OCI-LY1 (cell line): Measurements from ENCODE around the gene MBD5.

Source experiments
- H2AFZ ChIP-seq: fragments of 200-600 bp; sonication (generic), shearing (Covaris generic); 2 replicates; pipeline ENCODE4 v1.6.0; 2014; ENCODE audit warnings: antibody characterized with exemption, mild to moderate bottlenecking, low read length
- H3F3A ChIP-seq: fragments of 200-600 bp; sonication (generic), shearing (Covaris generic); 2 replicates; pipeline ENCODE4 v1.6.0; 2014; ENCODE audit warnings: mild to moderate bottlenecking, antibody characterized with exemption, low read length, moderate library complexity; ENCODE audit not compliant: insufficient read depth
- H3K27ac ChIP-seq: fragments of 200-600 bp; sonication (generic); 2 replicates; pipeline ENCODE4 v1.5.1; 2014; ENCODE audit warnings: low read length, mixed run types, mild to moderate bottlenecking, low read depth; ENCODE audit not compliant: poor library complexity, severe bottlenecking
- H3K27me3 ChIP-seq: fragments of 200-600 bp; sonication (generic); 2 replicates; pipeline ENCODE4 v1.6.0; 2014; ENCODE audit warnings: antibody characterized with exemption, mild to moderate bottlenecking, low read length, moderate library complexity; ENCODE audit not compliant: insufficient read depth
- H3K36me3 ChIP-seq: fragments of 200-600 bp; sonication (generic); 2 replicates; pipeline ENCODE4 v1.6.1; 2014; ENCODE audit warnings: mild to moderate bottlenecking, antibody characterized with exemption, low read length, moderate library complexity, mixed read lengths; ENCODE audit not compliant: insufficient read depth
- H3K4me1 ChIP-seq: fragments of 200-600 bp; sonication (generic); 2 replicates; pipeline ENCODE4 v1.5.1; 2014; ENCODE audit warnings: mild to moderate bottlenecking, low read length, moderate library complexity; ENCODE audit not compliant: insufficient read depth, severe bottlenecking
- H3K4me2 ChIP-seq: fragments of 200-600 bp; sonication (generic), shearing (Covaris generic); 2 replicates; pipeline ENCODE4 v1.6.1; 2014; ENCODE audit warnings: low read length
- H3K4me3 ChIP-seq: fragments of 200-600 bp; sonication (generic); 2 replicates; pipeline ENCODE4 v1.5.1; 2014; ENCODE audit warnings: low read length, low read depth, mild to moderate bottlenecking, mixed read lengths; ENCODE audit not compliant: poor library complexity, severe bottlenecking
- H3K79me2 ChIP-seq: fragments of 200-600 bp; shearing (Covaris generic); 2 replicates; pipeline ENCODE4 v1.6.1; 2016; ENCODE audit warnings: mixed run types, low read length, mixed read lengths; ENCODE audit not compliant: insufficient read depth
- H3K9ac ChIP-seq: fragments of 200-600 bp; sonication (generic), shearing (Covaris generic); 2 replicates; pipeline ENCODE4 v1.6.1; 2014; ENCODE audit warnings: mild to moderate bottlenecking, low read length, mixed read lengths
- H3K9me2 ChIP-seq: fragments of 200-600 bp; sonication (generic), shearing (Covaris generic); 2 replicates; pipeline ENCODE4 v1.6.1; 2014; ENCODE audit warnings: low read depth, mild to moderate bottlenecking, low read length, mixed read lengths
- H3K9me3 ChIP-seq: fragments of 200-600 bp; shearing (Covaris generic); 2 replicates; pipeline ENCODE4 v1.6.1; 2014; ENCODE audit warnings: low read length, mixed read lengths
- H4K20me1 ChIP-seq: fragments of 200-600 bp; sonication (generic), shearing (Covaris generic); 2 replicates; pipeline ENCODE4 v1.6.0; 2016; ENCODE audit warnings: mild to moderate bottlenecking, low read length; ENCODE audit not compliant: insufficient read depth
- EZH2 ChIP-seq: fragments of 200-600 bp; sonication (generic), shearing (Covaris generic); IDR thresholded peaks from 2 replicates; pipeline ENCODE4 v1.8.0; 2017; ENCODE audit warnings: borderline replicate concordance, mixed run types, mild to moderate bottlenecking, antibody characterized with exemption, low read length, moderate library complexity, mixed read lengths
- TF ChIP-seq, protein P1 (sequence below): fragments of 200-600 bp; sonication (generic), shearing (Covaris generic); IDR thresholded peaks from 2 replicates; pipeline ENCODE4 v1.5.1; 2017; ENCODE audit warnings: mild to moderate bottlenecking, antibody characterized with exemption, low read length, moderate library complexity, mixed read lengths

MBD5 gene

DNA sequence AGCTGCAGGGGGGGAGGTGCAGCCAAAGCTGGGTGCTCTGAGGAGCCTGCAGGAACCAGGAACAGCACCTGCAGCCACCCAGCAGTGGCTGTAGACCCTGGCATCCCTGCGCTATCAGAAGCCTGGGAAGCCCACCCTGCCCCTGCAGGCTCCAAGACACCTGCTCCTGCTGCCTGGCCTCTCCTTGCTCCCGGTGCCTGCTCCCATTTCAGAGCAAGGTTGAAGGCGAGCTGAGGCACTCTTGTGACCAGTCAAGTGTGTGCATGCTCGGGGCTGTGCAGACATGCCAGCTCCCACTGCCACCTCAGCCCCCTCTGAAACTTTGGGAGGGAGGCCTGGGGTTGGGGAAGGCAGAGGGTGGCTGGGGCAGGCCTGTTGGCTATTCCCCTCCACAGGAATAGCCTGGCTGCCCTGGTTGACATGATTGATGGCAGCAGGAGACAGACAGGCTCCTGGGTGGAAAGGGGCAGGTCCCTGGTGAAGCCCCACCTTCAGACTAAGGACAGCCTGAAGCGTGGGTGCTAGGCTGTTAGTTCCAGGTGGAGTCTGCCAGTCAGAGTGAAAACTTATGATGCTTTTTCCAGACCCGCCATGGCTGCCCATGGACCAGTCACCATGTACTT lies 151.4 kb downstream of the MBD5 start:
- TF ChIP-seq, protein P1, sequence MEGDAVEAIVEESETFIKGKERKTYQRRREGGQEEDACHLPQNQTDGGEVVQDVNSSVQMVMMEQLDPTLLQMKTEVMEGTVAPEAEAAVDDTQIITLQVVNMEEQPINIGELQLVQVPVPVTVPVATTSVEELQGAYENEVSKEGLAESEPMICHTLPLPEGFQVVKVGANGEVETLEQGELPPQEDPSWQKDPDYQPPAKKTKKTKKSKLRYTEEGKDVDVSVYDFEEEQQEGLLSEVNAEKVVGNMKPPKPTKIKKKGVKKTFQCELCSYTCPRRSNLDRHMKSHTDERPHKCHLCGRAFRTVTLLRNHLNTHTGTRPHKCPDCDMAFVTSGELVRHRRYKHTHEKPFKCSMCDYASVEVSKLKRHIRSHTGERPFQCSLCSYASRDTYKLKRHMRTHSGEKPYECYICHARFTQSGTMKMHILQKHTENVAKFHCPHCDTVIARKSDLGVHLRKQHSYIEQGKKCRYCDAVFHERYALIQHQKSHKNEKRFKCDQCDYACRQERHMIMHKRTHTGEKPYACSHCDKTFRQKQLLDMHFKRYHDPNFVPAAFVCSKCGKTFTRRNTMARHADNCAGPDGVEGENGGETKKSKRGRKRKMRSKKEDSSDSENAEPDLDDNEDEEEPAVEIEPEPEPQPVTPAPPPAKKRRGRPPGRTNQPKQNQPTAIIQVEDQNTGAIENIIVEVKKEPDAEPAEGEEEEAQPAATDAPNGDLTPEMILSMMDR, result no peak
- no peak for TF ChIP-seq EZH2
- no peak overlapping the region for H3K4me2 ChIP-seq
- no peaks in the 10 kb centered on the region for H3K9me2 ChIP-seq
- no peaks in the 10 kb centered on the region for H3K79me2 ChIP-seq
- no peaks in the 10 kb centered on the region for H3K4me1 ChIP-seq
- H3K9me3 ChIP-seq, result no peaks in the 10 kb centered on the region
- no peaks in the 10 kb centered on the region for H4K20me1 ChIP-seq
- no peaks in the 10 kb centered on the region for H3K27me3 ChIP-seq
- H2AFZ ChIP-seq, result no peak overlapping the region
- H3F3A ChIP-seq, result no peaks in the 10 kb centered on the region
- H3K36me3 ChIP-seq, result no peaks in the 10 kb centered on the region
- H3K27ac ChIP-seq, result no peak overlapping the region
- no peak overlapping the region for H3K4me3 ChIP-seq
- H3K9ac ChIP-seq, result no peak overlapping the region

DNA sequence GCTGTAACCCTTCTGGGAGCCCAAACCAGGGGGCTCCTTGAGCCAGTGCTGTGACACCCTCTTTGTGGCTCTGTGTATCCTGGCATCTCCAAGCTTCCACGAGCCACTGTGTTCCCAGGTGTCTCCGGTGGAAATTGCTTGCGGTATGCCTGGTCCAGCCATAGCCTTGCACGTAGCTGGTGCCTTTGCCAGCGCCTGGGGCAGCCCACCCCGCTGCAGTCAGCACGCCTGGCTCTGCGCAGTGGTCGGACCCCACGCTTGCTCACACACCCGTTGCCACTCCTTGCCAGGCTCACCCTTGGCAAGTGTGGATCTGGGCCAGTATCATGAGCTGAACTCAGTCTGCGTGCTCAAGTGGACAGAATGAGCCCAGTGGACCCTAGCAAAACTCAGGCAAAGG lies 152.3 kb downstream of the MBD5 start:
- Histone ChIP-seq H3K27ac (no peak overlapping the region), H3K4me2 (no peak overlapping the region), H3K36me3 (no peaks in the 10 kb centered on the region), H3K4me3 (no peak overlapping the region), H3K9ac (no peak overlapping the region), H4K20me1 (no peaks in the 10 kb centered on the region), H3K27me3 (no peaks in the 10 kb centered on the region), H3K9me3 (no peaks in the 10 kb centered on the region), H3F3A (no peaks in the 10 kb centered on the region), H2AFZ (no peak overlapping the region), H3K79me2 (no peaks in the 10 kb centered on the region), H3K4me1 (no peaks in the 10 kb centered on the region), H3K9me2 (no peaks in the 10 kb centered on the region)
- TF ChIP-seq EZH2, result no peak
- TF ChIP-seq, protein P1, result no peak

DNA sequence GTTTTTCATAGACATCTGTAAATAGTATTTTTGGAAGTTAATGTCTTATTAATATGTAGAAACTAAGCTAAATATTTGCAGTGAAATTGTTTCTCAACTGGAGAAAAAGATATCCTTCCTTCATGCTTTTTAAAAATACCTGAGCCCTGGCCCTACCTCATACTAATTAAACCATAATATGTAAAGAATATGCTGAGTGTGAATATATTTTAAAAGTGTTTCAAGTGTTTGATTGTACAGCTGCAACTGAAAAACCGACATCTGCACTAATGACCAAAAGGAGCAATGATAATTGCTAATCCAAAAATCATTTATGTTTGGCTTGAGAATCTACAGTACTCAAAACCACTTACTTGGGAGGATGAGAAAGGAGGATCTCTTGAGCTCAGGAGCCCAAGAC lies 156.7 kb downstream of the MBD5 start:
- Histone ChIP-seq H3K9me3 (no peaks in the 10 kb centered on the region), H3K4me3 (no peak overlapping the region), H3F3A (no peaks in the 10 kb centered on the region), H3K27me3 (no peaks in the 10 kb centered on the region), H3K4me1 (no peaks in the 10 kb centered on the region), H3K79me2 (no peaks in the 10 kb centered on the region), H3K9ac (no peak overlapping the region), H2AFZ (no peak overlapping the region), H3K36me3 (peaks cover 7% of the 10 kb centered on the region; the same call in 1 of the 2 replicates), H4K20me1 (no peaks in the 10 kb centered on the region), H3K27ac (no peak overlapping the region), H3K9me2 (no peaks in the 10 kb centered on the region), H3K4me2 (no peak overlapping the region)
- TF ChIP-seq, protein P1, result no peak
- no peak for TF ChIP-seq EZH2
